GM23338 (cell line): ENCODE results near the gene CPXM1. TPM values are rescaled to one million over a fixed set of nuclear protein-coding genes. Genes with fewer than 3 reads are reported as not detected.

Experiments used
- CREB1 ChIP-seq: fragments of 250-450 bp; sonication (Bioruptor Pico); IDR thresholded peaks from 2 replicates; pipeline ENCODE4 v1.5.0; 2020; ENCODE audit warnings: low read depth, mild to moderate bottlenecking, moderate library complexity
- CTCF ChIP-seq, 2 experiments: fragments of 200-600 bp in 1 of 2; sonication (generic) in 1 of 2; conservative IDR thresholded peaks; 2 replicates each; pipeline versions ENCODE4 v1.5.1 to v1.6.1; 2016 to 2017; ENCODE audit warnings: antibody characterized with exemption in 2 of 2, low read depth in 2 of 2, mild to moderate bottlenecking in 2 of 2, moderate library complexity in 1 of 2
- EZH2 ChIP-seq: fragments of 200-600 bp; sonication (generic); IDR thresholded peaks from one replicate; pipeline ENCODE4 v1.8.0; 2017; ENCODE audit warnings: antibody characterized with exemption, mild to moderate bottlenecking, low read depth; ENCODE audit not compliant: unreplicated experiment
- JUNB ChIP-seq: IDR thresholded peaks from one replicate; pipeline ENCODE4 v1.6.1; 2016; ENCODE audit warnings: antibody characterized with exemption; ENCODE audit not compliant: unreplicated experiment
- NANOG ChIP-seq: IDR thresholded peaks from 2 replicates; pipeline ENCODE4 v1.6.1; 2016; ENCODE audit warnings: antibody characterized with exemption, borderline replicate concordance
- POLR2AphosphoS5 ChIP-seq: IDR thresholded peaks from 2 replicates; pipeline ENCODE4 v1.6.1; 2016; ENCODE audit warnings: antibody characterized with exemption, low read depth
- REST ChIP-seq: IDR thresholded peaks from one replicate; pipeline ENCODE4 v1.6.1; 2018; ENCODE audit warnings: antibody characterized with exemption; ENCODE audit not compliant: unreplicated experiment
- STAT1 ChIP-seq: IDR thresholded peaks from one replicate; pipeline ENCODE4 v1.6.1; 2016; ENCODE audit warnings: antibody characterized with exemption; ENCODE audit not compliant: unreplicated experiment
- ZNF114 ChIP-seq: fragments of 250-450 bp; sonication (Bioruptor Pico); IDR thresholded peaks from 2 replicates; pipeline ENCODE4 v1.5.0; 2020; ENCODE audit warnings: mild to moderate bottlenecking, moderate library complexity
- ZNF331 ChIP-seq: fragments of 250-450 bp; sonication (Bioruptor Pico); IDR thresholded peaks from 2 replicates; pipeline ENCODE4 v1.5.0; 2020; ENCODE audit warnings: low read depth, mild to moderate bottlenecking, moderate library complexity
- ZNF462 ChIP-seq: fragments of 250-450 bp; sonication (Bioruptor Pico); IDR thresholded peaks from 2 replicates; pipeline ENCODE4 v1.5.0; 2020; ENCODE audit warnings: mild to moderate bottlenecking, moderate library complexity
- polyA plus RNA-seq: library from polyadenylated mRNA; unstranded; fragments of >200 nt; fragmentation: Nextera tagmentation; extraction: Ambion mirVana; gene quantifications from 2 replicates; pipeline ENCODE4 v1.2.1, GENCODE V29; 2016
- total RNA-seq: library from RNA; depleted of rRNA; stranded (reverse); fragments of >200 nt; shearing (Covaris generic); gene quantifications from 2 replicates; pipeline ENCODE4 v1.2.3, GENCODE V29; 2014

The CPXM1 gene
- total and polyA plus RNA-seq, 2 experiments from 2014 or later, result 17.0 to 29.3 TPM

- TF ChIP-seq ZNF462 (CRISPR knock-in tag) (no peak), ZNF331 (CRISPR knock-in tag) (no peak), POLR2AphosphoS5 (no peak), STAT1 (no peak), ZNF114 (no peak), CREB1 (CRISPR knock-in tag) (no peak), EZH2 (no peak), NANOG (no peak), JUNB (no peak), CTCF (conservative IDR thresholded peaks at IDR 0.05; ENCODE audit: low read depth in 2 of 2) (no peak), REST (no peak)
Observed at GRCh38 chr20:2799271-2799670, 1.2 kb downstream of the CPXM1 start (continued).
